ENCODE measurements around the gene PCDH15. TPM values are rescaled to one million over a fixed set of nuclear protein-coding genes. Genes with fewer than 3 reads are reported as not detected.

PCDH15 gene
- total RNA-seq, 3 donors from 2014 or later (not counting 1 experiment from before 2014, with no cell fraction given), result not detected

DNA sequence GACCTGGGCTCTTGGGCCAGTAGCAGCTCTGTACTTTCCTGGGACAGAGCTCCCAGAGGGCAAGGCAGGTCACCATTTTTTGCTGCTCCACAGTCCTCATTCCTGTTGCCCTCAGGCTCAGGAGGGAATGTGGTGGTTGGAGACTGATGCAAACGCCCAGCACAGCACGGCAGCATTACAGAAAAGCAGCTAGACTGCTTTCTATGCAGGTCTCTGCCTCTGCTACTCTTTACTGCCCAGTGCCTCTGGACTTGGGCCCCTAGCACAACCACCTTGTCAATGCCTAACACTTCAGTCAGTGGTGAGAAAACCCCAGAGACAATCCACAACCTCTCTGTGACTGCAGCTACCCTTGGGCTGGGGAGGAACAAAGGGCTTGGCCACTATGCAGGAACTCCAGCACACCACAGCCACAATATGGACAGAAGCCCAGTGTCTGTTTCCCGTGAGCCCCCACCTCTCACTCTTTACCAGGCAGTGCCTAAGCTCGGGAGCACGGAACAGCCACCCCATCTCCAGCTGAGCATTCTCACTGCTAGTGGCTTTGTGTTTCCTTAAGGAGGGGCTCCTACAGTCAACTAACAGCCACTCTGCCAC lies 790.6 kb downstream of the PCDH15 start:
- H3K9me3 Mint-ChIP-seq, result peaks cover 17 to 19% of the 10 kb centered on the region in 2 donors
- Histone ChIP-seq H3K4me3 (ENCODE audit: low read length) (no peak overlapping the region), H3K9me3 (ENCODE audit: control insufficient read depth, insufficient read depth, low read length) (peaks cover 17% of the 10 kb centered on the region), H3K4me1 (ENCODE audit: control insufficient read depth, insufficient read depth, low read length) (no peaks in the 10 kb centered on the region), H3K36me3 (ENCODE audit: control insufficient read depth, insufficient read depth, low read length) (no peaks in the 10 kb centered on the region), H3K27ac (ENCODE audit: low read length) (no peak overlapping the region), H3K27me3 (ENCODE audit: control insufficient read depth, insufficient read depth, low read length) (no peaks in the 10 kb centered on the region)
- WGBS (ENCODE audit: insufficient coverage), result 83% methylated on average over 5 of the region's 5 CpGs
- no peaks in the 10 kb centered on the region for H3K36me3 Mint-ChIP-seq
- TF ChIP-seq, protein P1, sequence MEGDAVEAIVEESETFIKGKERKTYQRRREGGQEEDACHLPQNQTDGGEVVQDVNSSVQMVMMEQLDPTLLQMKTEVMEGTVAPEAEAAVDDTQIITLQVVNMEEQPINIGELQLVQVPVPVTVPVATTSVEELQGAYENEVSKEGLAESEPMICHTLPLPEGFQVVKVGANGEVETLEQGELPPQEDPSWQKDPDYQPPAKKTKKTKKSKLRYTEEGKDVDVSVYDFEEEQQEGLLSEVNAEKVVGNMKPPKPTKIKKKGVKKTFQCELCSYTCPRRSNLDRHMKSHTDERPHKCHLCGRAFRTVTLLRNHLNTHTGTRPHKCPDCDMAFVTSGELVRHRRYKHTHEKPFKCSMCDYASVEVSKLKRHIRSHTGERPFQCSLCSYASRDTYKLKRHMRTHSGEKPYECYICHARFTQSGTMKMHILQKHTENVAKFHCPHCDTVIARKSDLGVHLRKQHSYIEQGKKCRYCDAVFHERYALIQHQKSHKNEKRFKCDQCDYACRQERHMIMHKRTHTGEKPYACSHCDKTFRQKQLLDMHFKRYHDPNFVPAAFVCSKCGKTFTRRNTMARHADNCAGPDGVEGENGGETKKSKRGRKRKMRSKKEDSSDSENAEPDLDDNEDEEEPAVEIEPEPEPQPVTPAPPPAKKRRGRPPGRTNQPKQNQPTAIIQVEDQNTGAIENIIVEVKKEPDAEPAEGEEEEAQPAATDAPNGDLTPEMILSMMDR (IDR thresholded peaks at IDR 0.05), result no peak
- no peaks in the 10 kb centered on the region for H3K27me3 Mint-ChIP-seq (ENCODE audit: low read depth in 2 of 2)
- no peak overlapping the region for H3K4me3 Mint-ChIP-seq
- H3K4me1 Mint-ChIP-seq, result no peaks in the 10 kb centered on the region
- intact Hi-C loops (cut with micrococcal nuclease), result no loop called here
- no peak overlapping the region for H3K27ac Mint-ChIP-seq
- ATAC-seq, result no peak
- DNase-seq, result no peak

- Histone ChIP-seq H3K27ac (ENCODE audit: low read length) (no peak overlapping the region), H3K4me1 (ENCODE audit: control insufficient read depth, insufficient read depth, low read length) (no peaks in the 10 kb centered on the region), H3K4me3 (ENCODE audit: low read length) (no peak overlapping the region), H3K27me3 (ENCODE audit: control insufficient read depth, insufficient read depth, low read length) (no peaks in the 10 kb centered on the region), H3K36me3 (ENCODE audit: control insufficient read depth, insufficient read depth, low read length) (no peaks in the 10 kb centered on the region), H3K9me3 (ENCODE audit: control insufficient read depth, insufficient read depth, low read length) (peaks cover 17% of the 10 kb centered on the region)
- peak in 1 of 2 donors; percentile 1 for DNase-seq
- Mint-ChIP-seq H3K9me3 (peaks cover 15 to 18% of the 10 kb centered on the region in 2 donors), H3K4me1 (no peaks in the 10 kb centered on the region), H3K27ac (no peak overlapping the region), H3K4me3 (no peak overlapping the region), H3K27me3 (ENCODE audit: low read depth in 2 of 2) (no peaks in the 10 kb centered on the region), H3K36me3 (no peaks in the 10 kb centered on the region)
- no peak for ATAC-seq
- TF ChIP-seq, protein P1 (IDR thresholded peaks at IDR 0.05), result no peak
- intact Hi-C loops (cut with micrococcal nuclease), result no loop called here
- 82% methylated on average over 3 of the region's 3 CpGs for WGBS (ENCODE audit: insufficient coverage)
Observed at GRCh38 chr10:54009672-54010071, 791.4 kb downstream of the PCDH15 start.

GRCh38 chr10:54002077-54002476 lies 799.0 kb downstream of the PCDH15 start:
- WGBS (ENCODE audit: insufficient coverage), result 100% methylated on average over 1 of the region's 1 CpG
- H3K27me3 ChIP-seq (ENCODE audit: control insufficient read depth, insufficient read depth, low read length), result no peaks in the 10 kb centered on the region
- DNase-seq (no peak), ATAC-seq (no peak)
- Mint-ChIP-seq H3K9me3 (peaks cover 17 to 29% of the 10 kb centered on the region in 2 donors), H3K4me1 (no peaks in the 10 kb centered on the region), H3K4me3 (no peak overlapping the region), H3K27me3 (ENCODE audit: low read depth in 2 of 2) (no peaks in the 10 kb centered on the region), H3K36me3 (no peaks in the 10 kb centered on the region), H3K27ac (no peak overlapping the region)
- H3K36me3 ChIP-seq (ENCODE audit: control insufficient read depth, insufficient read depth, low read length), result no peaks in the 10 kb centered on the region
- H3K4me1 ChIP-seq (ENCODE audit: control insufficient read depth, insufficient read depth, low read length), result no peaks in the 10 kb centered on the region
- no peak overlapping the region for H3K4me3 ChIP-seq (ENCODE audit: low read length)
- intact Hi-C loops (cut with micrococcal nuclease), result no loop called here
- TF ChIP-seq, protein P1 (IDR thresholded peaks at IDR 0.05), result no peak
- H3K27ac ChIP-seq (ENCODE audit: low read length), result no peak overlapping the region
- no peaks in the 10 kb centered on the region for H3K9me3 ChIP-seq (ENCODE audit: control insufficient read depth, insufficient read depth, low read length)

DNA sequence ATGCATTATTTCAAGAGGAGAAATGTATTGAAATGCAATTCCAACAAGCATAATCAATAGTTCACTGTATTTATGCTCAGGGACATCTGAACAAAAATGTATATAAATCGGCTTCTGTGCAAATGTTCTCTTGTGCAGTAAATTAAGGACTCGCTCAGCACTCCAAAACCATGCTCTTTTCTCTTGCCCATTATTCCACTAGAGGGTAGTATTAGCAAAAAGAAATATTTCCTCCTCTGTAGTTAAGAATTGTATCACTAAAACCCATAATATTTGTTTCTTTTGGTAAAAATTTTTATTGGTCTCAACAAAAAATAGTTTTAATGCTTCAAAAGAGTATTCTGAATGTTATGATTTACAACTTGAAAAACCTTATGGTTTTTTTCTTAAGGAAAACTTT lies 803.1 kb downstream of the PCDH15 start:
- Mint-ChIP-seq H3K4me3 (no peak overlapping the region), H3K27me3 (ENCODE audit: low read depth in 2 of 2) (no peaks in the 10 kb centered on the region), H3K27ac (no peak overlapping the region), H3K36me3 (no peaks in the 10 kb centered on the region), H3K4me1 (no peaks in the 10 kb centered on the region), H3K9me3 (peaks cover 9 to 18% of the 10 kb centered on the region in 2 donors)
- 100% methylated on average over 1 of the region's 2 CpGs for WGBS (ENCODE audit: insufficient coverage)
- intact Hi-C loops (cut with micrococcal nuclease), result no loop called here
- TF ChIP-seq, protein P1 (IDR thresholded peaks at IDR 0.05), result no peak
- no peaks in the 10 kb centered on the region for H3K9me3 ChIP-seq (ENCODE audit: control insufficient read depth, insufficient read depth, low read length)
- no peak overlapping the region for H3K27ac ChIP-seq (ENCODE audit: low read length)
- H3K27me3 ChIP-seq (ENCODE audit: control insufficient read depth, insufficient read depth, low read length), result no peaks in the 10 kb centered on the region
- H3K4me3 ChIP-seq (ENCODE audit: low read length), result no peak overlapping the region
- no peaks in the 10 kb centered on the region for H3K36me3 ChIP-seq (ENCODE audit: control insufficient read depth, insufficient read depth, low read length)
- no peaks in the 10 kb centered on the region for H3K4me1 ChIP-seq (ENCODE audit: control insufficient read depth, insufficient read depth, low read length)
- no peak for DNase-seq
- no peak for ATAC-seq

Measured in natural killer cell (primary cell).